Loucy (cell line): ENCODE measurements around the gene ZNF629.

Experiments
- H2AFZ ChIP-seq: fragments of 200-600 bp; sonication (generic); 2 replicates; pipeline ENCODE4 v1.6.0; 2016; ENCODE audit warnings: antibody characterized with exemption, mild to moderate bottlenecking, low read length, moderate library complexity
- H3F3A ChIP-seq: fragments of 200-600 bp; 2 replicates; pipeline ENCODE4 v1.6.0; 2016; ENCODE audit warnings: antibody characterized with exemption, low read depth, mild to moderate bottlenecking
- H3K27me3 ChIP-seq: fragments of 200-600 bp; sonication (generic); 2 replicates; pipeline ENCODE4 v1.6.1; 2014; ENCODE audit warnings: low read length, mild to moderate bottlenecking; ENCODE audit not compliant: insufficient read depth, poor library complexity, severe bottlenecking
- H3K36me3 ChIP-seq: fragments of 200-600 bp; sonication (generic); 2 replicates; pipeline ENCODE4 v1.6.1; 2016; ENCODE audit warnings: low read length; ENCODE audit not compliant: insufficient read depth
- H3K4me1 ChIP-seq: fragments of 200-600 bp; sonication (generic); 2 replicates; pipeline ENCODE4 v1.5.1; 2014; ENCODE audit warnings: low read length, mild to moderate bottlenecking; ENCODE audit not compliant: insufficient read depth, poor library complexity, severe bottlenecking
- H3K4me2 ChIP-seq: fragments of 200-600 bp; sonication (generic); 2 replicates; pipeline ENCODE4 v1.6.0; 2014; ENCODE audit warnings: antibody characterized with exemption, low read length, low read depth, mild to moderate bottlenecking; ENCODE audit not compliant: poor library complexity, severe bottlenecking
- H3K4me3 ChIP-seq: fragments of 200-600 bp; sonication (generic); 2 replicates; pipeline ENCODE4 v1.5.1; 2014; ENCODE audit warnings: low read length, mild to moderate bottlenecking, mixed read lengths; ENCODE audit not compliant: poor library complexity, severe bottlenecking
- H3K79me2 ChIP-seq: fragments of 200-600 bp; sonication (generic); 2 replicates; pipeline ENCODE4 v1.6.1; 2014; ENCODE audit warnings: low read length; ENCODE audit not compliant: insufficient read depth
- H3K9ac ChIP-seq: fragments of 200-600 bp; sonication (generic); 2 replicates; pipeline ENCODE4 v1.6.0; 2014; ENCODE audit warnings: mild to moderate bottlenecking, low read depth, low read length, moderate library complexity; ENCODE audit not compliant: poor library complexity, severe bottlenecking
- H3K9me2 ChIP-seq: fragments of 200-600 bp; sonication (generic); replicated peaks from 2 replicates; pipeline ENCODE4 v1.6.1; 2016; ENCODE audit warnings: low read depth, low read length, mixed read lengths
- H3K9me3 ChIP-seq: fragments of 200-600 bp; sonication (generic); 2 replicates; pipeline ENCODE4 v1.6.1; 2014; ENCODE audit warnings: mild to moderate bottlenecking, antibody characterized with exemption, low read length, low read depth; ENCODE audit not compliant: insufficient read depth
- H4K20me1 ChIP-seq: fragments of 200-600 bp; sonication (generic); 2 replicates; pipeline ENCODE4 v1.6.0; 2014; ENCODE audit warnings: antibody characterized with exemption, low read length, mild to moderate bottlenecking; ENCODE audit not compliant: insufficient read depth, poor library complexity, severe bottlenecking
- CTCF ChIP-seq: fragments of 200-600 bp; sonication (generic); conservative IDR thresholded peaks from 2 replicates; pipeline ENCODE4 v1.5.1; 2014; ENCODE audit warnings: mild to moderate bottlenecking, antibody characterized with exemption, low read length
- EZH2phosphoT487 ChIP-seq: fragments of 200-600 bp; IDR thresholded peaks from 2 replicates; pipeline ENCODE4 v1.6.1; 2018; ENCODE audit warnings: antibody characterized with exemption, mild to moderate bottlenecking, moderate library complexity, borderline replicate concordance

Gene ZNF629

GRCh38 chr16:30731411-30731810, 55.6 kb downstream of the ZNF629 start:
- TF ChIP-seq CTCF (no peak), EZH2phosphoT487 (no peak)
- Histone ChIP-seq H3K36me3 (peaks cover 66% of the 10 kb centered on the region; the same call in 1 of the 2 replicates), H3F3A (no peaks in the 10 kb centered on the region)

GRCh38 chr16:30728899-30729672, 57.9 kb downstream of the ZNF629 start:
- no peaks in the 10 kb centered on the region for H3K9me2 ChIP-seq
- H3K9ac ChIP-seq = no peak overlapping the region
- H3K79me2 ChIP-seq = no peaks in the 10 kb centered on the region
- H3K4me3 ChIP-seq = no peak overlapping the region
- no peaks in the 10 kb centered on the region for H3K27me3 ChIP-seq
- H2AFZ ChIP-seq = no peak overlapping the region
- TF ChIP-seq EZH2phosphoT487 (no peak), CTCF (no peak)
- no peaks in the 10 kb centered on the region for H3K9me3 ChIP-seq
- no peaks in the 10 kb centered on the region for H4K20me1 ChIP-seq
- H3K4me2 ChIP-seq = no peak overlapping the region
- H3F3A ChIP-seq = no peaks in the 10 kb centered on the region
- peaks cover 69% of the 10 kb centered on the region; the same call in 1 of the 2 replicates for H3K36me3 ChIP-seq
- no peaks in the 10 kb centered on the region for H3K4me1 ChIP-seq

More at GRCh38 chr16:30731411-30731810, 55.6 kb downstream of the ZNF629 start:
- H3K9ac ChIP-seq = no peak overlapping the region
- H3K4me1 ChIP-seq = no peaks in the 10 kb centered on the region
- no peak overlapping the region for H2AFZ ChIP-seq
- no peak overlapping the region for H3K4me2 ChIP-seq
- H3K9me2 ChIP-seq = no peaks in the 10 kb centered on the region
- H4K20me1 ChIP-seq = no peaks in the 10 kb centered on the region
- H3K4me3 ChIP-seq = no peak overlapping the region
- H3K9me3 ChIP-seq = no peaks in the 10 kb centered on the region
- no peaks in the 10 kb centered on the region for H3K79me2 ChIP-seq
- H3K27me3 ChIP-seq = no peaks in the 10 kb centered on the region
